Measurements from ENCODE around the gene IFT43. TPM values are rescaled to one million over a fixed set of nuclear protein-coding genes. Genes with fewer than 3 reads are reported as not detected.

IFT43 gene
- total and polyA plus RNA-seq, 5 experiments from 2014 or later = 13.6 to 27.1 (median 15.6) TPM

DNA sequence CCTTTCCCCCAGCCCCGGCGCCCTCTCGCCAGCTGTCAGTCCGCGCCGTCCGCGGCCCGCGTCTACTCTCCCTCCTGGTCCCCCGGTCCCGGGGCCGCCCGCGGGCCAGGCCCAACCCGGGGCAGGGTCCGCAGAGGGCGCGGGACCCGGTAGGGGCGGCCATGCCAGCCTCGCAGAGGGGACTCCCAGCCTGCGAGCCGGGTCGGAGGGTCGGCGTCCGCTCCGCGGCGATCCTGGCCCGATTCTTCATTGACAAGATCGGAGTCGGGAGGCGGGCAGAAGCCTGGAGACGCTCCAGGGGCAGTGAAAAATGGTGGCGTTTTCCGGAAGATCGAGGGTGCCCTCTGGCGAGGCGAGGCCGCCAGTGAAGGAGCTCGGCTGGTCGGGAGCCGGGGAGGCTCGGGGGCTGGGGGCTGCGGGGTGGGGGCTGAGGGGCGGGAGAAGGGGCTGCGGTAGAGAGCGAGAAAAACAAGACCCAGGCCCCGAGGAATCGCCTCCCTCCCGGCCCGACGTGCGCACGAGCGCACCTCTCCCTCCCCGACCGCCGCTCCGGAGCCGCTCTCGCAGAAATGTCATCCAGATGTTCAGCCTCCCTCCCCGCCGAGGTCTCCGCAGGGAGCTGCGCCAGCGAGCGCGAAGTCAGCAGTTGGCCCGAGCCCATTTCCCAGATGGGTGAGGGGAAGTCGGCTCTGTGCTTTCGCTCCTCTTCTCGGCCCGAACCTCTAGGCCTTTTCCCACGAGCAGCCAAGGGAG lies 3.1 kb upstream of the IFT43 start:
- Mint-ChIP-seq H3K27ac (peak overlapping the region in 9 of 10 donors; percentile 89 to 97 (median 93)), H3K27me3 (no peaks in the 10 kb centered on the region), H3K4me1 (peaks cover 26 to 69% (median 57%) of the 10 kb centered on the region in 4 donors), H3K4me3 (peak overlapping the region; percentile 75 to 95 (median 88)), H3K36me3 (no peaks in the 10 kb centered on the region), H3K9me3 (no peaks in the 10 kb centered on the region)
- POLR2A ChIA-PET = interaction anchor here (0.9 to 1.3 kb wide), 6 partner anchors 76 to 405 kb away, joined by 3 to 6 read pairs (median 4); partner anchors contain the start of genes ERG28 and TTLL5
- DNase-seq (peak; percentile 64 to 89 (median 77)), ATAC-seq (peak; percentile 69 to 75)

DNA sequence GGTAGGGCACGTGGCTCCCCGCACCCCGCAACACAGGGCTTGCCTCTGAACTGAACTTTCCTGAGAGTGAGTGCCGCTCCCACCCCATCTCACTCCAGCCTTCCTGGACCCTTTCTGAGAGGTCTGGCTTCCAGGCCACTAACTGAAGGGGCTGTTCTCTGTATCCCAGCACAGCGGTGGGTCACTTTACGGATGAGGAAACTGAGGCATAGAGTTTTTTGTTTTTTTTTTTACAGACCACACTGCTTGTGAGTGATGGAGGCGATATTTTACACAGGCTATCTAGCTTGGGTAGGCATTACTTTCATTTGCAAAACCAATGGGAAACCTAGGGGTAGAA lies 2.6 kb upstream of the IFT43 start:
- peak overlapping the region; percentile 67 to 88 (median 78) for H3K4me3 Mint-ChIP-seq
- peak overlapping the region in 8 of 10 donors; percentile 55 to 97 (median 73) for H3K27ac Mint-ChIP-seq
- no peaks in the 10 kb centered on the region for H3K9me3 Mint-ChIP-seq
- H3K36me3 Mint-ChIP-seq = no peaks in the 10 kb centered on the region
- H3K4me1 Mint-ChIP-seq = peaks cover 26 to 65% (median 55%) of the 10 kb centered on the region in 4 donors
- DNase-seq (no peak), ATAC-seq (peak in 1 of 2 donors; percentile 3)
- POLR2A ChIA-PET = interaction anchor here (0.9 to 1.3 kb wide), 5 partner anchors 76 to 405 kb away, joined by 3 to 6 read pairs (median 4); partner anchors contain the start of genes ERG28 and TTLL5
- no peaks in the 10 kb centered on the region for H3K27me3 Mint-ChIP-seq

DNA sequence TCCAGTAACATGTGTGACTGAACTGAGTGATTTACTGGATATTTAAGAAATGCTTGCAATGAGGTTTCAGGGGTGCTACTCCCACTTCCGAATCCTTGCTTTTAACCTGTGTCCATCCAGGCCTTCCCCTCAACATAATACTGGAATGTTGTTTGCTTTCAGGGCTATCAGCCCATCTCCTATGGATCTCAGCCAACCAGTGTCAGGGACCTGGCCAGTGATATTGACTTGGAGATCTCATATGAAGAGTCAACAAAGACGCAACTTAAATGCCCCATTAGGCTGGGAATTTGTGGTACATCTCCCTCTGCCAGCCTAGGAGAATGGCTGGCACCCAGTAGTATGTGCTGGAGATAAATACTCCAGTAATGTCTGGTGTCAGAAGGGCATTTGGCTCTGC lies 889 bp upstream of the IFT43 start:
- no peak for ATAC-seq
- peak overlapping the region in 6 of 10 donors; percentile 40 to 93 (median 87) for H3K4me3 Mint-ChIP-seq
- no peaks in the 10 kb centered on the region for H3K27me3 Mint-ChIP-seq
- peak overlapping the region; percentile 41 to 95 (median 92) for H3K27ac Mint-ChIP-seq
- peaks cover 17 to 48% (median 39%) of the 10 kb centered on the region in 4 donors for H3K4me1 Mint-ChIP-seq
- H3K9me3 Mint-ChIP-seq = no peaks in the 10 kb centered on the region
- no peak for DNase-seq
- peaks cover 0 to 4% (median 0%) of the 10 kb centered on the region in 3 donors for H3K36me3 Mint-ChIP-seq
- POLR2A ChIA-PET = interaction anchor here (1.3 kb wide), 1 partner anchor 78 kb away, joined by 3 read pairs; no protein-coding TSS in a partner anchor

DNA sequence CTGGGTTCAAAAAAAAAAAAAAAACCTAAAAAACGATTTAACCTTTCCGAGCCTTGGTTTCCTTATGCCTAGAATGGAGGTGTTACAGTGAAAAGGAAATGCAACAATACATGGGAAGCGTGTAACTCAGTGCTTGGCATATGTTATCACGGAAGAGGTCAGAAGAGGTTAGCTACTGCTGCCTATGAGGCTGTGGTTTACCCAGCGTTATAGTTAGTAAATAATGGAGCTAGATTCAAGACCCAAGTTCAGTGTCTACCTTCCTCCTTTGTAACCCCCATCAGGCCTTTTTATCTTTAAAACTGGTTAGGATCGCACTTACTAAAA lies 839 bp downstream of the IFT43 start:
- peaks cover 0 to 8% (median 6%) of the 10 kb centered on the region in 3 donors for H3K36me3 Mint-ChIP-seq
- H3K9me3 Mint-ChIP-seq = no peaks in the 10 kb centered on the region
- peak overlapping the region; percentile 37 to 98 (median 93) for H3K27ac Mint-ChIP-seq
- DNase-seq = no peak
- peak overlapping the region; percentile 84 to 95 (median 90) for H3K4me3 Mint-ChIP-seq
- POLR2A ChIA-PET = no interaction called here
- H3K4me1 Mint-ChIP-seq = peaks cover 11 to 34% (median 23%) of the 10 kb centered on the region in 4 donors
- no peak for ATAC-seq
- no peaks in the 10 kb centered on the region for H3K27me3 Mint-ChIP-seq

DNA sequence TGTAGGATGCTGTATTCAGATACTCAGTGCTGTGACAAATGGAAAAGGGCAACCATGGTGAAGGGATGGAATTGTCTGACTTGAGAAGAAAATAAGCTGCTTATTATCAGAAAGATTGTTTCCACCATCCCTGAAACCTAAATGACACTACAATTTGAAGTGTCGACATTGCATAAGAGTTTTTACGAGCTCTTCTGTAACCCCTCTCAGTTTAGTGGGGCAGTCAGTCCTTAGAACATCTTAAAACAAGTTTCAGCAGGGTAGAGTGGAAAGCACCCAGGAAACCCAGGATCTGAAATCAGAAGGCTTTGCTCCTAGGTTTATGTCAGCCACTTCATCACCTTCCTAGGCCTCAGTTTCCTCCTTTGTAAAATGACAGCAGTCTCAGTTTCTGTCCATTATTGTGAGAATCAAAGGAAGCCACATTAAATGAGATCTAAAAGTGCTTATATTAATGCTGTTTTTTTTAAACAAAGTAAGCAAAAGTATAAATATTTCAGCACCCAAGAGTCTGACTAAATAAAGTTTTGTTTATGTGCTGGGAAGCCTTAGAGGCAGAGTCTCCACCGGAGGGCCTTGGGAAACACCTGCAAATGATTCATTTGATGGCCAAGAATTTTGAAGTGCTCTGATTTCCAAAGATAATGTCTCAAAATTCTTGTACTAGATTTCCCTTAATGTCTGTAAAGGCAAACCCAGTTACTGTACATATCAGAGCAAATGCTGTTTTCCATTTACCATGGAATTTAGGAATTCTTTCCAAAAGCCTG lies 1.8 kb downstream of the IFT43 start:
- Mint-ChIP-seq H3K4me1 (peaks cover 8 to 26% (median 18%) of the 10 kb centered on the region in 4 donors), H3K36me3 (peaks cover 0 to 13% (median 6%) of the 10 kb centered on the region in 3 donors), H3K27ac (peak overlapping the region in 2 of 10 donors; percentile 18 to 95), H3K4me3 (peak overlapping the region in 5 of 10 donors; percentile 14 to 90 (median 31)), H3K9me3 (no peaks in the 10 kb centered on the region), H3K27me3 (no peaks in the 10 kb centered on the region)
- no peak for ATAC-seq
- no peak for DNase-seq
- POLR2A ChIA-PET = no interaction called here

DNA sequence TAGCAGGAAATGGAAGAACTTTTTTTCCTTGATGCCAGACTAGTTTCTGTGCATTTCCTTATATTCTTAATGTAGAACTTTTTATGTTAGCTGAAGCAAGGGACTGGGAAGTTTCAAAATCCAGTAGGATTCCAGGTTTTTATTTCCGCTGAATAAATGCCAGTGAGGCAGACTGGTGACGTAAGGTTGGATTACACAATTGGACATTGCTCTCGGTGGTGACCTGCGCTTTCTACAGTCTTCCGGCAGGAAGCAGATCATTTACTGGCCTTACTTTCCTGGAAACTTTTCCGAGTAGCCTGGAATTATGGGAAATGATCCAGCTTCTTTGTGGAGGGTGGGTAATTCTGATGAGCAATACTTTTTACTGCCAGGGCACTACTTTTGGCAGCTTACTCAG lies 3.6 kb downstream of the IFT43 start:
- Mint-ChIP-seq H3K27ac (no peak overlapping the region), H3K27me3 (no peaks in the 10 kb centered on the region), H3K9me3 (no peaks in the 10 kb centered on the region), H3K36me3 (peaks cover 0 to 24% (median 6%) of the 10 kb centered on the region in 3 donors), H3K4me3 (no peak overlapping the region), H3K4me1 (peaks cover 8 to 22% (median 17%) of the 10 kb centered on the region in 4 donors)
- POLR2A ChIA-PET = no interaction called here
- DNase-seq = no peak
- ATAC-seq = no peak

DNA sequence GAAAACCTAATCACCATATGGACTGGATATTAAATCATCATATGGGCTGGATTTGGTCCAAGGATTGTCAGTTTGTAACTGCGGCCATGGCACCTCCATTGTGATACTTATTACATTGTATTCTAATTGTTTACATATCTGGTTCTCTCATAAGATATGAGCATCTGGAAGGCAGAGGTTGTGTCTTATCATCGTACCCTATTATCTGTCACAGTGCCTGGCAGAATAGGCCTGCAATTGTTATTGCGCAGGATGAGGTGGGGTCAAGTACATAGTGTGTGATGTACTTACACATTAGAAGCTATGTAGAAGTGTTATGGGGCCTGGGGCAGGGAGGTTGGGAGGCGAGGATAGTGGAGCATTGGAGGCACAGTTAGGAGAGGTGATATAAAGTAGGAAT lies 4.7 kb downstream of the IFT43 start:
- Mint-ChIP-seq H3K27ac (no peak overlapping the region), H3K36me3 (peaks cover 0 to 35% (median 6%) of the 10 kb centered on the region in 3 donors), H3K9me3 (no peaks in the 10 kb centered on the region), H3K27me3 (no peaks in the 10 kb centered on the region), H3K4me1 (peaks cover 8 to 18% (median 14%) of the 10 kb centered on the region in 4 donors), H3K4me3 (no peak overlapping the region)
- DNase-seq = no peak
- POLR2A ChIA-PET = no interaction called here
- ATAC-seq = no peak

DNA sequence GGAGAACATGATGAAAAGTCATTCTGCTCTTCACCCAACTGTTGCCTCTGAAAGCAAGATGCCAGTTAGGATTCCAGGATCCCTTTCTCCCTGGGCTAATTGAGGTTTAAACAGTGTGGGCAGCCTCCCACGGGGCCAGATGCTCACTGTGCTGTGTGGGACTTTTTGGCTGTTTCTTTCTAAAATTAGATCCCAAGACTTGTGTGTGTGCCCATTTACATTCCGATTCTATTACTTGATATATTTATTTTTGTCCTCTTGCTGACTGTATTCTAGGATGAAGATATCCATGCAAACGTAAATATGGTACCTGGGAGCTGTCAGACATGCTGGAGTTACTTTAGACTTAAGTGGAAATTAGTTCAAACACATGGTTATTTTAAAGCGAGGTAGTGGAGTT lies 6.2 kb downstream of the IFT43 start:
- H3K36me3 Mint-ChIP-seq = peaks cover 0 to 50% (median 6%) of the 10 kb centered on the region in 3 donors
- no peak overlapping the region for H3K27ac Mint-ChIP-seq
- POLR2A ChIA-PET = no interaction called here
- ATAC-seq (no peak), DNase-seq (no peak)
- no peak overlapping the region for H3K4me3 Mint-ChIP-seq
- no peaks in the 10 kb centered on the region for H3K27me3 Mint-ChIP-seq
- peaks cover under 1 to 7% (median 3%) of the 10 kb centered on the region in 4 donors for H3K4me1 Mint-ChIP-seq
- no peaks in the 10 kb centered on the region for H3K9me3 Mint-ChIP-seq

DNA sequence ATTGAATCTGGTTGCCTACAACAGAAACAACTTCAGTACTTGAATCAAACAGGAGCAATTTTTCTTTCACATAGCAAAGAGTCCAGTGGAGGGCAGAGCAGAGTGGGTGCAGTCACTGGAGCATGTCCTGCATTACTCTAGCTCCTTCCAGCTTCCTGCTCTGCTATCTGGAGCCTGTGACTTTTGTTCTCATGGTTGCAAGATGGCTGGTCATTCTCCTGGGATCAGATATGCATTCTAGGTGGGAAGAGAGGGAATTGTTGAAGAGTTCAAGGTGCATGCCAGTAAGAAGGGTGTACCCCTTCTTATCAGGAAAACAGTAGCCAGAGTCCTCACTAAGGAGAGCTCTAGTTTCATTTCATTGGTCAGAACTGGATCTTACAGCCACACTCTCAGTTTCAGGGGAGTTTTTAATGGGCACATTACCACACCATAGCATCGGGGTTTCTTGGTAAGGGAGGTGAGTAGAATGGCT lies 8.0 kb downstream of the IFT43 start:
- Mint-ChIP-seq H3K27ac (no peak overlapping the region), H3K9me3 (no peaks in the 10 kb centered on the region), H3K4me1 (peaks cover 0 to 4% (median 0%) of the 10 kb centered on the region in 4 donors), H3K36me3 (peaks cover 5 to 65% (median 16%) of the 10 kb centered on the region in 3 donors), H3K4me3 (no peak overlapping the region), H3K27me3 (no peaks in the 10 kb centered on the region)
- POLR2A ChIA-PET = no interaction called here
- DNase-seq (no peak), ATAC-seq (no peak)

DNA sequence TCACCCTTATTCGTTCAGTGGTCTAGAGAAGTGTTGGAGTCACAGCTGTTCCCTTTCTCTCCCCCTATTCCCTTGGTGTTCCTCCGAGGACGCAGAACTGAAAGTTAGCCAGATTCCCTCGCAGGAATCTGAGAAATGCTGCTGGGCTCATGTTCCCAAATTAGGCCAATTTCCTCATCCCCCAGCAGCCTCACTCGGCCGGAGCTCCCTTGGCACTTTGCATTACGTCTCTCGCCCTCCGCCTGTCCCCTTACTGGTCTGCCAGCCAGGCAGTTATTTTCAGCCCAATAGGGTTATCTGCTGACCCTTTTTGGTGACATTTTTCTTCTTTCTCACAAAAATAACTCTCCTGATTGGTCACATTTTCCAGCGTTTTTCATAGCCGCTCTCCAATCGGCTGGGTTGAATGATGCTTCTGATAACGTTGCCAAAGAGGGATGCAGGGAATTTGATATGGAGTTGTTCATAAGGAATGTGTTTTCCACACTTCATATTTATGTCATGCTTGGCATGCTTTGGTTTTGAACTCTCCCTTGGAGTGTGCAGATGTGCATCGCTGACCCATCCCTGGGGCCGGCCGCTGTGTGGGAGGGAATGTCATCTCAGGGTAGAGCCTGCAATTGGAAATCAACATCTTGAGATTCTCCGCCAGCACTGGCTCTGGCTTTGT lies 9.9 kb downstream of the IFT43 start:
- H3K4me3 Mint-ChIP-seq = no peak overlapping the region
- no peaks in the 10 kb centered on the region for H3K9me3 Mint-ChIP-seq
- no peaks in the 10 kb centered on the region for H3K27me3 Mint-ChIP-seq
- H3K4me1 Mint-ChIP-seq = peaks cover 0 to 2% (median 0%) of the 10 kb centered on the region in 4 donors
- DNase-seq (no peak), ATAC-seq (no peak)
- no peak overlapping the region for H3K27ac Mint-ChIP-seq
- POLR2A ChIA-PET = no interaction called here
- H3K36me3 Mint-ChIP-seq = peaks cover 5 to 70% (median 19%) of the 10 kb centered on the region in 3 donors

DNA sequence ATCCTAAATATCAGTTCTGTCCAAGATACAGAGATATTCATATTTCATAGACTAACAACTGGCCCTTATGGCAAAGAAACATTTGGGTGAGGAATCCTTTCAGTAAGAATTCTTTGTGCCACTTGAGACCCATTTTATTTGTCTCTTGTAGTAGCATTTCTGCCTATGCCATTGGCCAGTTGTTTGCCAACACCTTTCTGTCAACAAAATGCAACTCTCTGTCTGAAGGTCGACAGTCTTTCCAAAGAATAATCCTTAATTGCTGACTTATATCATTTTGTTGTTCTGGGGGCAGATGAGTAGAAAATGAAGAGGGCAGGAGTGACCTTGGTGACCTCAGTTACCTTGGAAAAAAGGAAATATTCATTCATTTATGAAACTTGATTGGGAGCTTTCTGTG lies 10.9 kb downstream of the IFT43 start:
- ATAC-seq (no peak), DNase-seq (no peak)
- Mint-ChIP-seq H3K27me3 (no peaks in the 10 kb centered on the region), H3K4me1 (peaks cover 0 to 2% (median 0%) of the 10 kb centered on the region in 4 donors), H3K9me3 (no peaks in the 10 kb centered on the region), H3K27ac (no peak overlapping the region), H3K36me3 (peaks cover 9 to 79% (median 28%) of the 10 kb centered on the region in 3 donors), H3K4me3 (no peak overlapping the region)
- POLR2A ChIA-PET = no interaction called here

DNA sequence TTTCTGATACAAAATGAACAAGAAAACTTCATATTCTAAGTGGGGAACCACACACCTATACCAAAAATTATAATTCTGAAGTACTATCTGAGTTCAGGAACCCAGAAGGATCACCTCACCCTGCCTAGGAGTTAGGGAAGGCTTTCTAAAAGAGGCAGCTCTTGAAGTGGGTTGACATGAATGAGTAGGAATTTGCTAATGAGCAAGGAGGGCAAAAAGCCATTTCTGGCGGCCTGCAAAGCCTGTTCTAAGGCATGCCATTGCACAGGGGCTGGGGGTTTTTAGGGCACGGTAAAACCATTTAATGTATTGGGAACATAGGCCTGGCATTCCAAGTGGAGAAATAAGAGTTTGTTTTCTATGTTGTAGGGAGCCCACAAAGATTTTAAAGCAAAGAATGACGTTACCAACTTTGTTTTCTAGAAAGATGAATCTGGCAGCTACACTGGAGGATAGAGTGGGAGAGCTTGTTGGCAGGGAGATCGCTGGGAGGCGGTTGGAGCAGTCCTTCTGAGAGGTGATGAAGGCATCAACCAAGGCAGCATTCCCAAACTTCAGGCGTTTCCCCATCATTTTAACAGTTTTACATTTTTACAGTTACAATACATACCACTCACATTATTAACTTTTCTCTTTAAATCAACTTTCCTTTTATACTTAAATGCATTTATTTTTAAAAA lies 14.1 kb downstream of the IFT43 start:
- Mint-ChIP-seq H3K36me3 (peaks cover 27 to 79% (median 56%) of the 10 kb centered on the region in 3 donors), H3K27ac (no peak overlapping the region), H3K4me3 (no peak overlapping the region), H3K4me1 (peaks cover 0 to 2% (median 0%) of the 10 kb centered on the region in 4 donors), H3K9me3 (peaks cover 2 to 14% (median 8%) of the 10 kb centered on the region in 9 donors), H3K27me3 (no peaks in the 10 kb centered on the region)
- ATAC-seq (no peak), DNase-seq (no peak)
- POLR2A ChIA-PET = no interaction called here

Data from naive thymus-derived CD8-positive, alpha-beta T cell (primary cell).